Endodermal cell (in vitro differentiated cells): ENCODE results near the gene RAB24. TPM values are rescaled to one million over a fixed set of nuclear protein-coding genes. Genes with fewer than 3 reads are reported as not detected.
A peak's percentile ranks its signal among the peaks of the same experiment; 100 is the strongest.

Source experiments
- DNase-seq: peaks from one replicate; pipeline ENCODE4 v3.0.0-alpha.2; 2017
- H3K27ac ChIP-seq: 2 replicates; pipeline ENCODE4 v1.5.1; 2013; ENCODE audit warnings: mild to moderate bottlenecking, low read depth, low read length, moderate library complexity
- H3K27me3 ChIP-seq: 2 replicates; pipeline ENCODE4 v1.6.1; 2013; ENCODE audit warnings: mild to moderate bottlenecking, low read length, moderate library complexity; ENCODE audit not compliant: insufficient read depth, control insufficient read depth, poor library complexity, severe bottlenecking
- H3K36me3 ChIP-seq: 2 replicates; pipeline ENCODE4 v1.7.0; 2013; ENCODE audit warnings: mild to moderate bottlenecking, low read length, moderate library complexity; ENCODE audit not compliant: control insufficient read depth, insufficient read depth
- H3K4me1 ChIP-seq: one replicate; pipeline ENCODE4 v1.7.0; 2013; ENCODE audit warnings: low read length; ENCODE audit not compliant: control insufficient read depth, insufficient read depth
- H3K4me3 ChIP-seq: 2 replicates; pipeline ENCODE4 v1.5.1; 2013; ENCODE audit warnings: mild to moderate bottlenecking, low read length, moderate library complexity
- H3K9ac ChIP-seq: 2 replicates; pipeline ENCODE4 v1.6.1; 2013; ENCODE audit warnings: mild to moderate bottlenecking, low read length, moderate library complexity; ENCODE audit not compliant: poor library complexity, severe bottlenecking; ENCODE audit errors: extremely low read depth
- H3K9me3 ChIP-seq: 2 replicates; pipeline ENCODE4 v1.6.1; 2013; ENCODE audit warnings: mild to moderate bottlenecking, low read length, moderate library complexity; ENCODE audit not compliant: control insufficient read depth
- H3K27ac Mint-ChIP-seq: 2 replicates; pipeline ENCODE4 v1.8.0; 2020; ENCODE audit warnings: mixed read lengths
- H3K27me3 Mint-ChIP-seq: 2 replicates; pipeline ENCODE4 v1.8.0; 2021; ENCODE audit warnings: mild to moderate bottlenecking, mixed read lengths; ENCODE audit not compliant: insufficient read depth
- H3K36me3 Mint-ChIP-seq: 2 replicates; pipeline ENCODE4 v1.8.0; 2020; ENCODE audit warnings: low read depth, mixed read lengths
- H3K4me1 Mint-ChIP-seq: 2 replicates; pipeline ENCODE4 v1.8.0; 2020; ENCODE audit warnings: mixed read lengths
- H3K4me3 Mint-ChIP-seq: 2 replicates; pipeline ENCODE4 v1.8.0; 2020; ENCODE audit warnings: mild to moderate bottlenecking, moderate library complexity, mixed read lengths
- H3K9me3 Mint-ChIP-seq: 2 replicates; pipeline ENCODE4 v1.8.0; 2020; ENCODE audit warnings: mild to moderate bottlenecking, mixed read lengths
- WGBS, 2 experiments: methylation state at CpG; one replicate each; pipeline versions ENCODE4 v1.1.5 to v1.1.7; 2013; ENCODE audit warnings: missing lambda C conversion rate in 2 of 2, mixed read lengths in 1 of 2; ENCODE audit not compliant: insufficient coverage in 1 of 2, insufficient read length in 1 of 2; 5-methylcytosine and 5-hydroxymethylcytosine counted together
- total RNA-seq, 2 donors: library from RNA; stranded (reverse); fragmentation: NEBNext Ultra II Directional in 1 of 2; extraction: Animal tissue kit (Norgen Biotek cat#: 25700) in 1 of 2; gene quantifications; 2 replicates in 1 of 2; 3 replicates in 1 of 2; pipeline ENCODE4 v1.2.1, GENCODE V29; 2021
- TF ChIP-seq, protein P1 (sequence below): fragments of 200-600 bp; sonication (generic); conservative IDR thresholded peaks from 2 replicates; pipeline ENCODE4 v1.5.0; 2021; ENCODE audit warnings: antibody characterized with exemption, mild to moderate bottlenecking

Gene RAB24
- total RNA-seq, 2 donors from 2014 or later: 13.8 to 25.1 TPM

DNA sequence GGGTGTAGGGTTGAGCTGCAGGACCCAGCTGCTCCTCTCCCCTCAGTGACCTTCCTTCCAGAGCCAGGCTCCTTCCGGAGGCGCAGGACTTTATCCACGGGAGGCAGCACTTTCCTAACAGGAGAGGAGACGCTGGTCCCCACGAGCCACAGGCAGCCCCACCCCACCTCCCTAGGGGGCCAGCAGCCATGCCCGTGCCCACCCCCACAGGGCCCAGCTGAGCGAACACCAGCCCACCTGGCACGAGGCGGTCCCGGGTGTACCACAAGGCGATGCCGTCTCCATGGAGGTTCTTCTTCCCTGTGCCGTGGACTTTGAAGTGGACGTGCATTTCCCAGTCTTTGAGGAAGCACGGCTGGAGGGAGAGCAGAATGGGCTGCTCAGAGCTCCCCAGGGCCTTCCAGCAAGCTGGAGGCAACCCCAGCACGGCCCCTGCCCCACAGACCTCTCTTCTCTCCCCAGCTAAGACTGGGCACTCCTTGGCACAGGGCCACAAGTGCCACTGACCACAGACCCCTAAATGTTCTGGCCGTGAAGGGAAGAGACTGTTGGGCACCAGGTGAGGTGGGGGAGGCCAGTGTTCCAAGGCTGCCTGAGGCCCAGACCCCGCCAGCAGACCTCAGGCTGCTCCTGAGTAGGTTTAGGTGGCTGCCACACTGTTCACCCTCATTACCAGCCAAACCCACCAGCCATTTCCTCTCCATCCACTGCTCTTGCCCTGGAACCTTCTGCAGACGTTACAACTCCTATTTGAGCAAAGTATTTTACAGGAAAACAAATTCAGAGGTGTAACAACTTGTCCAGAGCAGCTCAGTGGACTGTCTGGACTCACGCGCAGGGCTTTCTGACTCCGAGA lies 35.0 kb upstream of the RAB24 start:
- 88 to 95% methylated on average over 14 to 22 of the region's 22 CpGs for WGBS, 2 experiments
- Mint-ChIP-seq H3K27me3 (no peaks in the 10 kb centered on the region), H3K4me3 (no peak overlapping the region), H3K36me3 (peaks cover 68% of the 10 kb centered on the region), H3K9me3 (no peaks in the 10 kb centered on the region), H3K4me1 (peaks cover 10% of the 10 kb centered on the region), H3K27ac (peak overlapping the region; percentile 61)
- Histone ChIP-seq H3K27ac (no peak overlapping the region), H3K27me3 (no peaks in the 10 kb centered on the region), H3K9me3 (peaks cover 6% of the 10 kb centered on the region), H3K9ac (no peak overlapping the region), H3K36me3 (peaks cover 72% of the 10 kb centered on the region), H3K4me3 (no peak overlapping the region), H3K4me1 (no peaks in the 10 kb centered on the region)
- no peak for DNase-seq
- TF ChIP-seq, protein P1, sequence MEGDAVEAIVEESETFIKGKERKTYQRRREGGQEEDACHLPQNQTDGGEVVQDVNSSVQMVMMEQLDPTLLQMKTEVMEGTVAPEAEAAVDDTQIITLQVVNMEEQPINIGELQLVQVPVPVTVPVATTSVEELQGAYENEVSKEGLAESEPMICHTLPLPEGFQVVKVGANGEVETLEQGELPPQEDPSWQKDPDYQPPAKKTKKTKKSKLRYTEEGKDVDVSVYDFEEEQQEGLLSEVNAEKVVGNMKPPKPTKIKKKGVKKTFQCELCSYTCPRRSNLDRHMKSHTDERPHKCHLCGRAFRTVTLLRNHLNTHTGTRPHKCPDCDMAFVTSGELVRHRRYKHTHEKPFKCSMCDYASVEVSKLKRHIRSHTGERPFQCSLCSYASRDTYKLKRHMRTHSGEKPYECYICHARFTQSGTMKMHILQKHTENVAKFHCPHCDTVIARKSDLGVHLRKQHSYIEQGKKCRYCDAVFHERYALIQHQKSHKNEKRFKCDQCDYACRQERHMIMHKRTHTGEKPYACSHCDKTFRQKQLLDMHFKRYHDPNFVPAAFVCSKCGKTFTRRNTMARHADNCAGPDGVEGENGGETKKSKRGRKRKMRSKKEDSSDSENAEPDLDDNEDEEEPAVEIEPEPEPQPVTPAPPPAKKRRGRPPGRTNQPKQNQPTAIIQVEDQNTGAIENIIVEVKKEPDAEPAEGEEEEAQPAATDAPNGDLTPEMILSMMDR: no peak

DNA sequence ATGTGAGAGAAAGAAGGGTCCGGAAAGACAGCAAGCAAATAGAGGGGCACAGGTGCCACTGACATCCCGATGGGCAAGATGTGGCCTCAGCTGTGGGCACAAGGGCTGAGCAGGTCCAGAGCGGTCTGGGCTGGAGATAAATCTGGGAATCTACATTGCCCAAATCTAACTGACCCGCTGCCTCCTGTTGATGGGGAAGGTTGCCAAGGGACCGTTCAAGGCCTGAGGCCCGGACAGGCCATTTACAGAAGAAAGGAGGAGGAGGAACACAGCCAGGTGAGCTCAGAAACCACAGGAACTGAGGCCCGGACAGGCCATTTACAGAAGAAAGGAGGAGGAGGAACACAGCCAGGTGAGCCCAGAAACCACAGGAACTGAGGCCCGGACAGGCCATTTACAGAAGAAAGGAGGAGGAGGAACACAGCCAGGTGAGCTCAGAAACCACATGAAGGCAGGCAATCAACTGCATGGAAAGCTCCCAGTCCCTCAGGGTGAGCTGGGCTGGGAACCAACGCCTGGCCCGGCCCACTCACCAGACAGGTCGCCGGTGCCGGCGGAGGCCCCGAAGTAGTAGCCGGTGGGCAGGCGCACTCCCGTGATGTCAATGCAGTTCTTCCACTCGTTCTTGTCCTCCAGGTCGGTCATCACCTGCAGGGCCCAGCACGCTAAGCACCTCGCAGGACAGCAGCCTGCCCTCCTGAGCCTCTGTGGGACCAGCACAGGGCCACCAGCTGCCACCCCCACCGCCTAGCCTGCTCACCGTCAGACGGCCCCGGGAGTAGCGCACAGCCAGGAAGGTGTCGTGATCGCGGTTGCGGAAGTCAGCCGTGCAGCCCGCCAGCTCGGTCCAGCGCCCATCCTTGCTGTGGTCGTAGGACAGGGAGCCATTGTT lies 33.3 kb upstream of the RAB24 start:
- Mint-ChIP-seq H3K36me3 (peaks cover 71% of the 10 kb centered on the region), H3K9me3 (no peaks in the 10 kb centered on the region), H3K27ac (no peak overlapping the region), H3K4me1 (peaks cover 10% of the 10 kb centered on the region), H3K4me3 (no peak overlapping the region), H3K27me3 (no peaks in the 10 kb centered on the region)
- Histone ChIP-seq H3K27me3 (no peaks in the 10 kb centered on the region), H3K4me1 (no peaks in the 10 kb centered on the region), H3K27ac (no peak overlapping the region), H3K9me3 (peaks cover 6% of the 10 kb centered on the region), H3K4me3 (no peak overlapping the region), H3K36me3 (peaks cover 66% of the 10 kb centered on the region), H3K9ac (no peak overlapping the region)
- DNase-seq: no peak
- 95 to 96% methylated on average over 30 to 36 of the region's 36 CpGs for WGBS, 2 experiments
- TF ChIP-seq, protein P1: no peak

DNA sequence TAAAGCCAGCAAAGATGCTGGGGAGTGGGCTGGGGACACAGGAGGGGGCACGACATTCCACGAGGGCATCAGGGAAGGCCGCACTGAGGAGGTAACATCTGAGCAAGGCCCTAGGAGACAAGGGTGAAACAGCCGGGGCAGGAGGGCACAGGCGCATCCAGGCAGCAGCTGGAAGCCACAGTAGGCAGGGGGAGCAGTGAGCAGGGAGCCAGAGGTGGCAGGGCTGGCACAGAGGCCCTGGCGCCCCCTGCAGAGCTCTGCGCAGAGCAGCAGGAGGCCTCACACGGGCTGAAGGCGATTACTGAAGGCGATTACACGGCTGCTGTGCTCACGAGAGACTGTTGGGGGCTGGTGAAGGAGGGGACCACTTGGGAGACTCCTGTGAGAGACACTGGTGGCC lies 32.6 kb upstream of the RAB24 start:
- Histone ChIP-seq H3K9me3 (no peaks in the 10 kb centered on the region), H3K9ac (no peak overlapping the region), H3K36me3 (peaks cover 59% of the 10 kb centered on the region), H3K4me1 (no peaks in the 10 kb centered on the region), H3K27me3 (no peaks in the 10 kb centered on the region), H3K27ac (no peak overlapping the region), H3K4me3 (no peak overlapping the region)
- Mint-ChIP-seq H3K9me3 (no peaks in the 10 kb centered on the region), H3K4me1 (peaks cover 10% of the 10 kb centered on the region), H3K36me3 (peaks cover 71% of the 10 kb centered on the region), H3K27ac (no peak overlapping the region), H3K27me3 (no peaks in the 10 kb centered on the region), H3K4me3 (no peak overlapping the region)
- DNase-seq: no peak
- 86 to 89% methylated on average over 10 to 12 of the region's 12 CpGs for WGBS, 2 experiments
- TF ChIP-seq, protein P1: peak; percentile 61
